CD4-positive, alpha-beta T cell treated with Interferon gamma for 1 hour (primary cell): ENCODE results near the gene GATA1.

Experiments used
- DNase-seq: peaks from one replicate; pipeline ENCODE4 v3.0.0-alpha.2; 2020

GATA1 gene

DNA sequence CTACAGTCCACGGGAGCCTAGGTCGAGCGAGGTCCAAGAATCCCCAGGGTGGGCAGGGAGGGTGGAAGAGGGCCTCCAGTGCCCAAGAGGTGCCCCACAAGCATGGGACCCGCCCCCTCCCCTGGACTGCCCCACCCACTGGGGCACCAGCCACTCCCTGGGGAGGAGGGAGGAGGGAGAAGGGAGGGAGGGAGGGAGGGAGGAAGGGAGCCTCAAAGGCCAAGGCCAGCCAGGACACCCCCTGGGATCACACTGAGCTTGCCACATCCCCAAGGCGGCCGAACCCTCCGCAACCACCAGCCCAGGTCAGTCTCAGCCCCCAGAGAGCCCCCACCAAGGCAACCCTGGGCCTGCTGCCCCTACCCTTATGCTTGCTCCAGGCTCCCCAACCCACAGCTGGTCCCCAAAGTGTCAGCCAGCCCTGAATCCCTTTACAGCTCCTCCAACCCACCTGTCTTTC lies at the start of gene GATA1:
TSS of gene GATA1 (plus strand) at position 250 of the 460 bp plus-strand sequence. CDS start 4,520 bp downstream, outside the sequence.
- no peak for DNase-seq

DNA sequence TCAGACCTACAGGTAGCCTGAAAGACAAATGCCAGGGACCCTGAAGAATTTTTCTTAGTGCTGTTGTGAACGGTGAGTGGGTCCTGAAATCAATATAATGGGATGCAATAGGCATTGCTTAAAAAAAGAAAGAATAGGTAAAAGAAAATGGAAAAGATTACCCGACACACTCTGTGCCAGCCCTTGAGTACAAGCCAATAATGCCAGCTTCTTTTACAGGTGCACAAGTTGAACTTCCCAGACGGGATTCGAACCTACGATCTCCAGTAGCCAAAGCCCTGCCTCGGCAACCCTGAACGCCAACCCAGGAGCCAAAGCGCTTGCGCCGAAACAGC lies 49.5 kb upstream of the GATA1 start:
- no peak for DNase-seq

DNA sequence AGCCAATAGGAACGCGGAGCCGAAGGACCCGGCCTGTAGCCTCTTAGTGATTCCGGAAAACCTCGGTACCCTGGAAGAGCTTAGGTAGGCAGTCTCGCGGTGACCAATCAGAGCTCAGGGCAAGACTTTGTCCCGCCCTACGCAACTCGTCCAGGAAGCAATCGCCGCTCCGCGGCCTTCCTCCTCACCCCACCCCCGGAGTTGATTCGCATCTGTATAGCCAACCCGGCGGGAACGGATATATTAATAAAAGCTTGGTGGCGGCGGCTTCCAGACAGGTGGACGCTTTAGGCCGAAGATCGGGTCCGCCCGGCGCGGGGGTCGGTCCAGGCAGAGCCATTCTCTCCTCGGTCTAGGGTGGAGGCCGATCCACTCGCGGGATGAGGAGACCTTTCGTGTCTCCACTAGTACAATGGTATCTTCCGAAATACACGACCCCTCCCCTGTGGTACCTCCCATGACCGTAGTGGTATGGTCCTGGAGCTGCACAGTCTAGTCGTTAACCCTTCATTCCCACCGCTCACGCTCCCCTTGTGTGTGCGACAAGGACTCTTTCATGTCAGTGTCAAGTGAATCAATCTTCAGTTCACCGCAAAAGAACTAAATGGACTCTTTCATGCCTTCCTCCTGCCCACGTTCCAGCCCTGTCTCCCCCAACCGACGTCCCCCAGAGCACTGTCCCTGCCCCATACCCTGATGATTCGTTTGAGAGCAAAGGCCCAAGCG lies 49.0 kb upstream of the GATA1 start:
- DNase-seq = peak; percentile 96

DNA sequence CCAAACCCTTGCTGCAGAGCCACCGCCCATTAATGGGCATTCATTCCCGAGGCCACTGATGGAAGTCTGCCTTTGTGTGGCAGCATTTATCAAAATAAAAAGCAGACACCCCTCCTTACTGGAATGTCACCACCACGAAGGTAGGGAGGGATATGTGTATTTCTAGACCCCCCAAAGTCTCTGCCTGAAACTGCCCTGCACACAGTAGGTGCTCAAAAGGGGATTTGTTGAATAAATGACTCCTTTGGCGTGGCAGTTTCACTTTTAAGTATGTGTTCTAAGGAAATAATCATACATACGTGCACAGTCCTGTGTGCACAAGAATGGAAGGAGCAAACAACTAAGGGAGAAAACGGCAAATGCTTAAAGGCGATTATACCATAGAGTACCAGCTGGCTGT lies 48.5 kb upstream of the GATA1 start:
- no peak for DNase-seq

DNA sequence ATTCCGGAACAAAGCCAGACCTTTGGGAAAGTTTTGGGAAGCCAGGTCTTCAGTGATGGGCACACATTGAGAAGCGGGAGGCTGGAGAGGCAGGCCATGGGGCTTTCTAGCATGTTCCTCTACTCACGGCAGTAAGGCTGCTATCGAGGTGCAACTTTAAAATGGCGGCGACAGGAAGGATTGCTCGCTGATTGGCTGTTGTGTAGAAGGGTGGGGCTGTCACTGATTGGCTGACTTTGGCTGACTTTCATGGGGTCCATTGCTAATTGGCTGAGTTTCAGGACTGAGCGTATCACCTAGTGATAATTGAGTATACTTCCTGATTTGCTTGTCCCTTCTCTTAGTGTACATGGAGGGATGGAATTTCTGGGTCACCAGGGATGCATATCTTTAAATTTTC lies 44.6 kb upstream of the GATA1 start:
- no peak for DNase-seq

DNA sequence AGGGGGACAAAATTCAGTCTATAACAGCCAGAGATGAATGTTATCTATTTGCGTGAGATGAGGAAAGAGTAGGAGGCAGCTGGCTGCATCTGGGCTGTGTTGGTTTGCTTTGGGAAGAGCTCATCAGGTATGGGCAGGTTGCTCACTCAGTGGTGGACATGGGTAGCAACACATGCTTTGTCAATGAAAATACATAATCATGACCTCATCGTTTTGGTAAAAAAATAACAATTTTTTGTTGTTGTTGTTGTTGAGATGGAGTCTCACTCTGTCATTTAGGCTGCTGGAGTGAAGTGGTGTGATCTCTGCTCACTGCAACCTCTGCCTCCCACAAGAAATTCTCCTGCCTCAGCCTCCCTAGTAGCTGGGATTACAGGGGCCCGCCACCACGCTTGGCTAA lies 41.2 kb upstream of the GATA1 start:
- no peak for DNase-seq

DNA sequence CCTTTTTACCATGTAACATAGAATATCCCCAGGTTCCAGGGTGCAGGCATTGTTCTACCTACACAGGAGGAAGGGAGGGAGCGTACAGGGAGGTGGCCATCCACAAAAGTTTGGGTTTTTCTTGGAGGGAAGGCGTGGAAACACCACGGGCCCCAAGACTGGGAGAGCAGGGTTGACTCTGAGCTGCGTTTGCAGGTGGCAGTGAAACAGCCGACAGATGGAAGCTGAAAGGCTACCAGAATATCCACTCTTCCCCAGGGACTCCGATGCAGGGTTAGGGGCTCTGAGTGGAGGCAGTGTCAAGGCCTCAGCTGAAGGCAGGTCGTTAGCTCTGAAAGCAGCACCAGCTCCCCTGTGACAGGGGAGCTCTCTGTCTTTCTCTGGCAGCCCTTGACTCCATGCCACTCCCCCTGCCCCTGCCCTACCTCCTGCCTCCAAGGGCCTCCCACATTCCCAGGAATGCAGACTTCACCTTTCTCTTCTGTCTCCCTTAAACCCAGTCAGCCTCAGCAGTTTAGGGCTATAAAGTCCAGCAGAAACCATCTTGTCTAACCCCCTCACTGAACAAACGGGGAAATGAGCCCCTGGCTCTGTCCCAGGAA lies 38.9 kb upstream of the GATA1 start:
- no peak for DNase-seq

DNA sequence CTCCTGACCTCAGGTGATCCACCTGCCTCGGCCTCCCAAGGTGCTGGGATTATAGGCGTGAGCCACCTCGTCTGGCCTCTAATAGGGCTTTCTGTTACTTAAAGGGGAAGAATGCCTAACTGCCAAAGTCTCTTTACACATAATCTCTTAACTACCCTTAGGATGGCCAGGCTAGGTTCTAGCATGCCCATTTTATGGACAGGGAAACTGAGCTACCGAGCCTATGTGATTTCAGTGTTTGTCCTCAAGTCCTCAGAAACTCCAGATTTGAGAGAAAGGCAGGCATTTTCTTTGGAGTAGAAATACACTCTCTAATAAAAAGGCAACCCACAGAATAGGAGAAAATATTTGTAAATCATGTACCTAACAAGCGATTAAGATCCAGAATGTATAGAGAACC lies 37.2 kb upstream of the GATA1 start:
- no peak for DNase-seq

DNA sequence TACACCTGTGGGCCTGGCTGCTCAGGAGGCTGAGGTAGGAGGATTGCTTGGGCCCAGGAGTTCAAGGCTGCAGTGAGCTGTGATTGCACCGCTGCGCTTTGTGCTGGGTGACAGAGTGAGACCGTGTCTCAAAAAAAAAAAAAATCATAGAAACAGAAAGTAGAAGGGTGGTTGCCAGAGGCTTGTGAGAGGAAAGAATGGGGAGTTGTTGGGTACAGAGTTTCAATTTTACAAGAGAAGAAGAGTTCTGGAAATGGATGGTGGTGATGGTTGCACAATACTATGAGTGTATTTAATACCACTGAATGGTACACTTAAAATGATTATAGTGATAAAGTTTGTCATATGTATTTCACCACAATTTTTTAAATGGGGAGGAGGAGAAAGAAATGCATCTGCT lies 35.0 kb upstream of the GATA1 start:
- DNase-seq = no peak

DNA sequence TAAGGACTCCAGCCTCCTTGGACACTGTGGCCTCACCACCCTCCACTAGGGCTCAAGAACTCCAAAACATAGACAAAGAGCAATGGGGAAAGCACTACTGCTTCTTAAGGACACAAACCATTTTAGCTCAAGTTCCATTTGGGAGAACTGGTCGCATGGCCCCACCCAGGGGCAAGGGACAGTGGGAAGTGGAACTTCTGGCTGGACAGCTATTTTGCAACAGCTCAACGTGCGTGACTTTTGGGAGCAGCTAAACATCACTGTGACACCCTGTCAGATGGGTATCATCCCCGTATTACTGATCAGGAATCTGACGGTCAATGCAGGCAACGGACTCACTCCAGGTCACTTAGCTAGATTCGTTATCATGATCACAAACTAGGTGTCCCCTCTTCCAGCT lies 33.9 kb upstream of the GATA1 start:
- no peak for DNase-seq

DNA sequence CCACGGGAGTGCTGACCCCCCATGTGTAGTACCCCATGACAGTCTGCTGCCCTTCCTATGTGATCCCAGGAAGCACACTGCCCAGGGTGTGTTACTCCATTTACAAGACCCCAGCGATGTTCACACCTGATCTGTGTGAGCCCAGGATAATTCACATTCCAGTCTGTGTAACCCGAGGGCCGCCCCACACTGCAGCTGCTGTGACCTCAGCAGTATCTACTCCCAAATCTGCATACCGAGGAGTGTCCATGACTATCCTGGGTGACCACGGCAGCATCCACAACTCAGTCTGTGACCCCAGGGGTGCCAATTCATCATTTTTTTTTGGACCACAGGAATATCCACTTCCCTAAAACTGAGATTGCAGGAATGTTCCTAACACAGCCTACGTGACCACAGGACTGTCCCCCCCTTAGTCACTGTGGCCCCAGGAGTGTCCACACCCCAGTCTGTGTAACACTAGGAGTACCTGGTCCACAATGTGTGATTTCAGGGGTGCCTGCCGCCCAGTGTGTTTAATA lies 32.6 kb upstream of the GATA1 start:
- no peak for DNase-seq

DNA sequence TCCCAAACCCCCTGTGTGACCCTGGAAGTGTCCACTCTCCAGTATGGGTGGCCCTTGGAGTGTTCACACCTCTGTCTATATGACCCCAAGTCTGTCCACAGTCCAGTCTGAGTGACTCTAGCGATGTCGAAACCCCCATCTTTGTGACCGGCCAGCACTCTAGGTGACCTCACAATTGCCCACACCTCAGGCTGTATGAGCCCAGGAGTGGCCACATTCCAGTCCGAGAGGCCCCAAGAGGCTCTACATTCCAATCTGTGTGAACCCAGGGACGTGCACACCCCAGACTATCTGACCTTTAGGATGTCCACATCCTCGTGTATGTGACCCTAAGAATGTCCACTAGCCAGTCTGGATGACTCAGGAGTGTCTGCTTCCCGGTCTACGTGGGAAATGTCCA lies 32.2 kb upstream of the GATA1 start:
- no peak for DNase-seq

DNA sequence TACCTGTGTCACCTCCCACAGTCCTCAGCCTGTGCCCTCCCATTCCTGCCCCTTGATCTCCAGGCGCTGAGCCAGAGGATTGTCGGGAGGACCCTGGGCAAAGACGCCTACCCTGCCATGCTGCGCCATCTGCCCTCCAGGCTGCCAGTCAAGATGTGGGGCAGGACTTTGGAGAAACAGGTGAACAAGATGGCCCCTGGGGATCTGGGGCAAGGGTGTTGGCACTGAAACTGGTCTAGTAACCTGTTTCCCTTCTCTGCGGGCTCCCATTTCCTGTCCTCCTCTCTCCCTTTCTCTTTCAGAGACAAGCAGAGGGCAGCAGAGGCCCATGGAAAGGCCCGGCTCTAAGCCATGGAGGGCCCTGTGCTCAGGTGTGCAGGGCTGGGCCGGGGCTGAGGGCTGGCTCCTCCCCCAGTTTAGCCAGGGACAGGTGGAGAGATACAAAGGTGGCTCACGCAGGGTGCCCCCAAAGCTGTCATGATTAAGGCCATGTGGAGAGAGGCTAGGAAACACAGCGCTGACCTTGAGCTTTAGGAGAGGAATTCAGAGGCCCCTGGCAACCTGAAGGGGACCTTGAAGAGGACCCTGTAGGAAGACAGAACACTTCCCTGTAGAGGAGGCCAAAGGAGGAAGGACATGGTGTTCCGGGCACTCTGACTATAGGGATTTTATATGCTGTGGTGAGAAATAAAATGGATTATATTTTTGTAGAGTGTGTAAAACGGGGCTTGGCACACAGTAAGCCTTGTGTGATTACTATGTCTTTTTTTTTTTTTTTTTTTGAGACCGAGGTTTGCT lies 24.5 kb upstream of the GATA1 start, which contains the start of gene GLOD5:
TSS of gene GLOD5 (plus strand) at position 74 of the 798 bp plus-strand sequence. CDS start at position 118, 44 bp downstream.
- no peak for DNase-seq

DNA sequence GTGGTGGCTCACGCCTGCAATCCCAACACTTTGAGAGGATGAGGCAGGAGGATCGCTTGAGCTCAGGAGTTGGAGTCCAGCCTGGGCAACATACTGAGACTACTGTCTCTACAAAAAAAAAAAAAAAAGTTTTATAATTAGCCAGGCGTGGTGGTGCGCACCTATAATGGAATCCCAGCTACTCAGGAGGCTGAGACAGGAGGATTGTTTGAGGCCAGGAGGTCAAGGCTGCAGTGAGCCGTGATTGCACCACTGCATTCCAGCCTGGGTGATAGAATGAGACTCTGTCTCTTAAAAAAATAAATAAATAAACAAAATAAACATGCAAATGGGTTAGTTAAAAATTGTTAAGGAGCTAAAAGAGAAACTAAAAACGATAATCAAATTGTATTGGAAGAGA lies 17.2 kb upstream of the GATA1 start:
- no peak for DNase-seq

DNA sequence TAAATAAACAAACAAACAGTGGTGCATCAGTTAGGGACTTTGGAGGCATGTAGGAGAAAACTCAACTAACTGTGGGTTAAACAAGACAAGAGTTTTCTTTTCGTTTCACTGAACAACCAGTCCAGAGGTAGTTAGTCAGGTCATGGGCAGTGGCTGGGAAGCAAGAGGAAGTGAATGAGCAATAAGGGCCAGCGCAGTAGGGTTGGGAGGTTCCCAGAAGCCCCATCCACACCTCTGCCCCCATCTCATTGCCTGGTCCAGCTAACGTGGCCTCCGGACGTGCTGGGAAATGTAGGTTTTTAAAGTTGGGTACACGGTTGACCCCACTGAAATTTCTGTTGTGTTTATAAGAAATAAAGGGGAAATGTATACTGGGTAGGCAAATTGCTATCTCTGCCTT lies 16.1 kb upstream of the GATA1 start:
- no peak for DNase-seq

DNA sequence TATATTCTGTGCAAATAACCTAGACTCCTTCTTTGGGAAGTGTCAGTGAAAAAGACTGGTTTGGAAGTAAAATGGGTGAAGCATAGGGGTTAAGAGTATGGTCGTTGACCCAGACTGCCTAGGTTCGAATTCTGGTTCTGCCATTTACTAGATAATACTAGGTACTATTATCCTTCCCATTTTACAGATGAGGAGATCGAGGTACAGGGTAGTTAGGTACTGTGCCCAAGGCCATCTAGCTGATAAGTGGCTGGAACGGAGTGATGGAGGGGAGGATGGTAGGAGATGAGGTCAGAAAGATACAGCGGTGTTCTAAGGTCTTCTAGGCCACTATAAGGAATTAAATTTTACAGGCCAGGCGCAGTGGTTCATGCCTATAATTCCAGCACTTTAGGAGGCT lies 13.8 kb upstream of the GATA1 start:
- no peak for DNase-seq

DNA sequence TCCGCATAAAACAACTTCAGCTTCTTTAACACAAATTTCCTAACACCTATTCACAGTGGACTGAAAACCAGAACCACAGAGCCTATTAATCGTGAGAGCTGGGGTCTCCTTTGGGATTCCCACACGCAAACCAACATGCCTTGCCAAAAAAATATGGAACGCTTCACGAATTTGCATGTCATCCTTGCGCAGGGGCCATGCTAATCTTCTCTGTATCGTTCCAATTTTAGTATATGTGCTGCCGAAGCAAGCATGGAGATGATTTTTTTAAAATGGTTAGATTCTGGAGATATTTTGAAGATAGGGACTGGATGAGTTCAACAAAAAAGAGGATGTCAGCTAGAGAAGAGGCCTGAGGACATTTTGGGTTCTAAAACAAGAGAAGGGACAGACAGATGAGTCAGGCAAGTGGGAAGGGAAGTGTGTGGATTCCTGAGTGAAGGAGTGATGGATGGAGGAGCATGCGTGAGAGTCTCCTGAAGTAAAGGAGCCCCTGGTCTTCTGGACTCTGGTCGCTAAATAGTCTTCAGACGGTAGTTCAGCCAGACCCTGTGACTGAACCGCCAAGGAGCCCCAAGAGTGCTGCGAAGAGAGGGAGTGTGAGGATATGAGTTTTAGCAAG lies 9.5 kb upstream of the GATA1 start:
- DNase-seq = no peak

DNA sequence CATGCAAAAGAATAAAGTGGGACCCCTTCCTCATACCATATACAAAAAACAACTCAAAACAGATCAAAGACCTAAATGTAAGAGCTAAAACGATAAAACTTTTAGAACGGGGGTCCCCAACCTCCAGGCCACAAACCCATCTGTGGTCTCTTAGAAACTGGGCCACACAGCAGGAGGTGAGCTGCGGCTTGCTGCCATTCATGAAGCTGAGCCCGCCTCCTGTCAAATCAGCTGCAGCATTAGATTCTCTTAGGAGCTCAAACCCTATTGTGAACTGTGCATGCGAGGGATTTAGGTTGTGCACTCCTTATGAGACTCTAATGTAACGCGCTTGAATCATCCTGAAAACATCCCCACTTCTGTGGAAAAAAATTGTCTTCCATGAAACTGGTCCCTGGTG lies 7.0 kb upstream of the GATA1 start:
- no peak for DNase-seq

DNA sequence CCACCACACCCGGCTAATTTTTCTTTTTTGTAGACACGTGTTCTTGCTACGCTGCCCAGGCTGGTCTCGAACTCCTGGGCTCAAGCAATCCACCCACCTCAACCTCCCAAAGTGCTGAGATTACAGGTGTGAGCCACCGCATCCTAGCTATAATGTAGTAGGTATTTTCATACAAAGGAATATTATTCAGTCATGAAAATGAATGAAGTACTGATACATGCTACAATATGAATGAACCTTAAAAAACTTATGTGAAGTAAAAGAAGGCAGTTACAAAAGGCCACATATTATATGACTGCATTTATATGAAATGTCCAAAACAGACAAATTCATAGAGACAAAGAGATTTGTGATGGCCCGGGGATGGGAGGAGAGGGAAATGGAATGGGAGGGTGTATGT lies 4.7 kb upstream of the GATA1 start:
- no peak for DNase-seq

DNA sequence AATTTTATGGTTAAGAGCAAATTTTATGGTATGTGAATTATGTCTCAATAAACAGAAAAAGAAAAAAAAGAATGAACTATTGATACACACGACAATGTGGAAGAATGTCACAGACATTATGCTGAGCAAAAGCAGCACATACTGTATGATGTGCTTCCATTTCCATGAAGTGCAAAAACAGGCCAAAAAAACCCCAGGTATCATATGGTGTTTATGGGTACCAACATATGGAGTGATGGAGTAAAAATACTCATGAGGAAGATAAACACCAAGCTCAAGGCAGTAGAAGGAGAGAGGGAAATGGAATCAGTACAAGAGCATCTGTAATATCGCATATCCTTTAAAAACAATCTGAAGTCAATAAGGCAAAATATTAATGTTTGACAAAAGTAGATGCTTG lies 4.2 kb upstream of the GATA1 start:
- no peak for DNase-seq

DNA sequence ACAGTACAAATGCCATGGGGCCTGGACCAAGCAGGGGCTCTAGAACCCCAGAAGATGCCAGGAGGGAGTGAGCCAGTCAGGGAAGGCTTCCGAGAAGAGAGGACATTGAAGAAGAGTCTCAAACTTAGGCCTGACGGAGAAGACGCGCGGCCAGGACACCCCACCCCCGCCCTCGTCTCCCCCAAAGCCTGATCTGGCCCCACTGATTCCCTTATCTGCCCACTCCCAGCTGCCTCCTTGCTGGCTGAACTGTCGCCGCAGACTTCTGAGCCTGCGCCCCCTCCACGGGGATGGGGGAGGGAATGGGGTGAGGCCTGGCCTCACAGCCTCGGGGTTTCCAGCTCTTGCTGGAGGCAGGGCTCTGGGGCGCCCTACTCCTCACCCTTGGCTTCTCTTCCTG lies 3.6 kb upstream of the GATA1 start:
- DNase-seq = no peak

DNA sequence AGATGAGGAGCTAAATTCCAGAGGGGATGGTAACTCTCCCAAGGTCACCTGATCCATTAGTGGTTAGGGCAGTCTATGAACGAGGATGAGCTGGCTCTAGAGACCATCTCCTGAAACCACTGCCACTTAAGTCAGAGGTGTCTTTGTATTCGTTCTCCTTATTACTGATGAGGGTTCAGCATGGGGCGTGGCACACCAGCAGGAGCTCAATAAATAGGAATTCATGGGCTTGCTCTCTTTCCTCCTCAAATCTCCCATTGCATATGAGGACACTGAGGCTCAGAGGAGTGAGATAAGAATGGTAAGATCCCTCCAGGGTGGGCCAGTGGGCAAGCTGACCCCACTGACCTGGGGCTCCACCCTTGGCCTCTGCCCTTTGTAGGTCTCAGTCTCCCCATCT lies 1.7 kb upstream of the GATA1 start:
- no peak for DNase-seq

DNA sequence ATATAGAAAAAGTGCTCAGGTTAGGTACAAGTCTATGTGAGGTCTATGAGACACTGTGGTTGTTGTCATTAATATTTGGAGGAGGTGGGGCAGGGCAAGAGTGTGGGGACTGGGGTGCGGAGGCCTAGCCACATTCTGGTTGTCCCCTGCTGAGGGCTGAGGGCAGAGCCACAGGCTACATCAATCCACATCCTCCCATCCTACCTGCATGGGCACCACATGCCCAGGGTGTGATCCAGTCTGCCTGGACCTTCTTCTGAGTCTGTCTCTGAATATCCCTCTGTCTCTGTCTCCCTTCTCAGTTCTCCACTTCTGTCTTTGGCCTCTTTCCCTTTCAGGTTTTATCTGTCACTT lies 1.2 kb upstream of the GATA1 start:
- no peak for DNase-seq
